Coronary artery (tissue), 2 donors: ENCODE results near the gene TARP.

ENCODE experiments used
- DNase-seq: peaks from one replicate; pipeline ENCODE4 v3.0.0-alpha.2; 2017; ENCODE audit warnings: low spot score
- H3K27ac ChIP-seq, 2 donors: fragments of 200-600 bp; sonication (generic); one replicate each; pipeline ENCODE4 v1.5.1; 2016 to 2019
- H3K4me3 ChIP-seq: fragments of 200-600 bp; sonication (generic); 2 replicates; pipeline ENCODE4 v1.5.1; 2016; ENCODE audit warnings: mild to moderate bottlenecking, moderate library complexity
- TF ChIP-seq, protein P1 (sequence below): fragments of 200-600 bp; sonication (generic); IDR thresholded peaks from one replicate; pipeline ENCODE4 v1.5.1; 2019; ENCODE audit warnings: antibody characterized with exemption

The TARP gene

DNA sequence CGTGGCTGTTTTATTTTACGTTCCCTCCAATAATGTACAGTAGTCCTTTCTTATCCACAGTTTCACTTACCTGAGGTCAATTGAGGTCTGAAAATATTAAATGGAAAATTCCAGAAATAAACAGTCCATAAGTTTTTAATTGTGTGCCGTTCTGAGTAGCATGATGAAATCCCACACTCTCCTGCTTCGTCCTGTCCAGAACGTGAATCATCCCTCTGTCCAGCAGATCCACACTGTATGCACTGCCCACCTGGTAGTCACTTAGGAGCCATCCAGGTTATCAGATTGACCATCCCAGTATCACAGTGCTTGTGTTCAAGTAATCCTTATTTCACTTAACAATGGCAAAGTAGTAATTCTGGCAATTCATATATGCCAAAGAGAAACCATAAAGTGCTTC is 49.0 kb downstream of the TARP start:
- Histone ChIP-seq H3K27ac (no peak overlapping the region), H3K4me3 (no peak overlapping the region)
- TF ChIP-seq, protein P1, sequence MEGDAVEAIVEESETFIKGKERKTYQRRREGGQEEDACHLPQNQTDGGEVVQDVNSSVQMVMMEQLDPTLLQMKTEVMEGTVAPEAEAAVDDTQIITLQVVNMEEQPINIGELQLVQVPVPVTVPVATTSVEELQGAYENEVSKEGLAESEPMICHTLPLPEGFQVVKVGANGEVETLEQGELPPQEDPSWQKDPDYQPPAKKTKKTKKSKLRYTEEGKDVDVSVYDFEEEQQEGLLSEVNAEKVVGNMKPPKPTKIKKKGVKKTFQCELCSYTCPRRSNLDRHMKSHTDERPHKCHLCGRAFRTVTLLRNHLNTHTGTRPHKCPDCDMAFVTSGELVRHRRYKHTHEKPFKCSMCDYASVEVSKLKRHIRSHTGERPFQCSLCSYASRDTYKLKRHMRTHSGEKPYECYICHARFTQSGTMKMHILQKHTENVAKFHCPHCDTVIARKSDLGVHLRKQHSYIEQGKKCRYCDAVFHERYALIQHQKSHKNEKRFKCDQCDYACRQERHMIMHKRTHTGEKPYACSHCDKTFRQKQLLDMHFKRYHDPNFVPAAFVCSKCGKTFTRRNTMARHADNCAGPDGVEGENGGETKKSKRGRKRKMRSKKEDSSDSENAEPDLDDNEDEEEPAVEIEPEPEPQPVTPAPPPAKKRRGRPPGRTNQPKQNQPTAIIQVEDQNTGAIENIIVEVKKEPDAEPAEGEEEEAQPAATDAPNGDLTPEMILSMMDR: no peak
- no peak for DNase-seq

DNA sequence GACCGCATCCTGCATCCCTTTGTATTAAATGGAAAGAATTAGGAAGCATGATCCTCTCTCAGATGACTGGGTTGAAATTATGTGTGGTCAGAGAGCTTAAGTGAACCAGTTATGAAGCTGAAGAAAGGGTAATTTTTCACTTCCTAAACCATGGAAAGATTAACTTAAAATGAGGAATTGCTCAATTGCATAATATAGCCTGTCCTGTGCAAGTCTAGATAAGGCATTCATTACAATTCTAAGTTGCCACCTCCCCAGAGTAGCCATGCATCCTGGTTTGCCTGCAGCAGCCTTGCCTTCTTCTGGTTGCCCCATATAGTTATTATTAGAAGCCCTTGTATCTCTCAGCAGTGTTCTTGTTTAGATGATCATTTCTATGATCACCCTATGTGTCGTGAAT is 50.1 kb downstream of the TARP start:
- Histone ChIP-seq H3K27ac (no peak overlapping the region), H3K4me3 (no peak overlapping the region)
- DNase-seq: no peak

DNA sequence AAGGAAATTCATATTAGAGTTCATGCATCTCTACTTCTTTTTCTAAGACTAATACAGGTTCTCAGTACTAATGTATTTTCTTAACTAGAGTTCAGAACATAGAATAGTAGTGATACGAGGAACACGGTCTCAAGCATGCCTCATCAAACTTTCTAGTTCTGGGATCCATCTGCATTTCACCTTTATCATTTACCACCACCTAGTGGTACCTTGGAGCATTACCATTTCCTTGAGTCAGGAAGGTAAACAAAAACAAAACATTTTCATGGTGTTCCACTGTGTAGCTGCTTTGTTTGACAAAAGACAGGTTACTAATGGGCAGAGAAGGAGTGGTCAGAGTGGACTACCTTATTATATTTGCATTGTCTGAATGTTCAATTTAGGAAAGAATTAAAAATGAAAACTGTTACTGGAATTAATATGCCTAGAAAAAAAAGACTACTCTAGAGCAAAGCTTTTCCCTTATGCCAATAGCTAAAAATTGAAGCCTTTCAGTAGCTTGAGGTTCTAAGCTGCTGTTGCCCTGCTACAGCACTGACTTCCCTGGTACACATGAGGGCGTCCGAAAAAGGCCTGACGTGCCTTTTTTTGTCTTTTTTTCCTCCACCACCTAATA is 50.8 kb downstream of the TARP start:
- no peak for DNase-seq
- no peak overlapping the region for H3K27ac ChIP-seq
- H3K4me3 ChIP-seq: no peak overlapping the region
- TF ChIP-seq, protein P1: peak; percentile 78

More for the DNA sequence above, 50.1 kb downstream of the TARP start:
- TF ChIP-seq, protein P1: no peak

DNA sequence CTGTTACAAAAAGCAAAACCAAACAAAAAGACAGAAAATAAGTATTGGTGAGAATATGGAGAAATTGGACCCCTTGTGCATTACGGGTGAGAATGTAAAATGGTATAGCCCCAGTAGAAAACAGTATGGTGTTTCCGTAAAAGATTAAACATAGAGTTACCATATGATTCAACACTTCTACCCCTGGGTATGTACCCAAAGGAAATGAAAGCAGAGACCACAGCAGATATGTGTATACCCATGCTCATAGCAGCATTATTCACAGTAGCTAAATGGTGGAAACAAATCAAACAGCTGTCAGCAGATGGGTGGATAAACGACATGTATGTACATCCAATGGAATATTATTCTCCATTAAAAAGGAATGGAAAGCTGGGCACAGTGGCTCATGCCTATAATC is 53.0 kb downstream of the TARP start:
- Histone ChIP-seq H3K4me3 (no peak overlapping the region), H3K27ac (no peak overlapping the region)
- TF ChIP-seq, protein P1: no peak
- DNase-seq: no peak

DNA sequence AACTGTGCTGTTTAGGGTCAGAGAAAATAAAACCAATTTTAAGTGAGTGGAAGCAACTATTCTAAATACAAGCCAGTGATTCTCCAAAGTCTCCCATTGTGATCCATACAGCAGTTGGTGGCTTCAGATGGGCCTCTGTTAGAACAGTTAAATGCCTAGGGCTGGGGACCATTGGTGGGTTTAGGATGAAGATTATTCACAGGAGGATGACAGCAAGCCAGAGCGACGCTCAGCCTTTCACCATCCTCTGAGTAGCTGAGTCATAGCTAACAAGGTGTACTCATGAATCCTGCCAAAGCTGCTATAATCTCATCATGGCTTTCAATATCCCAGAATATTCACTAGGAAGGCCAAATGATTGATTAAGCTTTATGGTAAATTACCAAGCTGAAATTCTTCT is 55.8 kb downstream of the TARP start:
- DNase-seq: no peak
- TF ChIP-seq, protein P1: no peak
- H3K27ac ChIP-seq: no peak overlapping the region
- H3K4me3 ChIP-seq: no peak overlapping the region

DNA sequence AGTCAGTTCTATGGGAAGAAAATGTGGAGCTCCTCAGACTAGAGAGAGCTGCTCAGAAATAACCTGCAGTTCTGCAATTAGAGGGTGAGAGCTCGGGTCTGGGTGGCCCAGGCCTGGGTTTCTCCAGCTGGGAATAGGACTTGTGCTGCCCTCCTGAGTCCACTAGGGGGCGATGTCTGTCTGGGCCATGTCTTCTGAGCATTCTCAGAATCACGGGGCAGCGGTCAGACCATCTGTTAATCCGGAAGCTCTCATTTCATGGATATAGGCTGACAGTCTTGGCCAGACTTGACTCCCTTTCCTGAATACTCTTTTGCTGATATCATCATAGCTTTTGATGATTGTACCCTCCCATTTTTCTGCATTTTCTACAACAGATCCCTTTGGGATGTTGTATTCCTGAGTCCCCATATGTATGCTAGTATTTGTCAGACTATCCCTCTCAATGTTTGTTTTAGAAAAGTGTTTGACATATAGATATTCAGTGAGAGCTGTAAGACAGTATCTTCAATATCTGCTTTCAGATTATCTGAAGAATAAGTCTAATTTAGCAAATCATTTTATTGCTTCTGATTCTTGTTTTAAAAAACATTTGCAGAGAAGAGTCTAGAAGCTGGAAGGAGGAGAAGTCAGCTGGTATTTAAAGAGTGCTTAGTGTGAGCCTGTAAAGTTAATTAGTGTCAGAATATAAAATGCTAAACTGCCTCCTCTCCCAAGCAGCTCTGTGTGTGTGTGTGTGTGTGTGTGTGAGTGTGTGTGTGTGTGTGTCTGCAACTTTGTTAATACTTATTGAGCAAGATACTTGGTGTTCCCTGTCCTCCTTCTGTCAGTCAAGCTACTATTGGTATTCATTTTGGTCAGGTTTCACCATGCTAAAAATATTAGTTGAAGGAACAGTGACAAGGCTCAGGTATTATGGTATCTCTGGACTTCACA is 57.4 kb downstream of the TARP start:
- TF ChIP-seq, protein P1: peak; percentile 87
- Histone ChIP-seq H3K4me3 (no peak overlapping the region), H3K27ac (peak overlapping the region in 1 of 2 donors; percentile 27)
- DNase-seq: no peak
